GM12875 (cell line): ENCODE measurements around the gene IKZF1.

Experiments
- H3K4me3 ChIP-seq: one replicate; pipeline ENCODE4 v1.5.1; 2011; ENCODE audit warnings: low read depth, low read length, control low read depth
- TF ChIP-seq, protein P1 (sequence below): IDR thresholded peaks from 2 replicates; pipeline ENCODE4 v1.5.1; 2011; ENCODE audit warnings: low read depth, mild to moderate bottlenecking, control low read depth, inconsistent platforms, low read length, moderate library complexity, borderline replicate concordance; ENCODE audit not compliant: insufficient read depth

Gene IKZF1

DNA sequence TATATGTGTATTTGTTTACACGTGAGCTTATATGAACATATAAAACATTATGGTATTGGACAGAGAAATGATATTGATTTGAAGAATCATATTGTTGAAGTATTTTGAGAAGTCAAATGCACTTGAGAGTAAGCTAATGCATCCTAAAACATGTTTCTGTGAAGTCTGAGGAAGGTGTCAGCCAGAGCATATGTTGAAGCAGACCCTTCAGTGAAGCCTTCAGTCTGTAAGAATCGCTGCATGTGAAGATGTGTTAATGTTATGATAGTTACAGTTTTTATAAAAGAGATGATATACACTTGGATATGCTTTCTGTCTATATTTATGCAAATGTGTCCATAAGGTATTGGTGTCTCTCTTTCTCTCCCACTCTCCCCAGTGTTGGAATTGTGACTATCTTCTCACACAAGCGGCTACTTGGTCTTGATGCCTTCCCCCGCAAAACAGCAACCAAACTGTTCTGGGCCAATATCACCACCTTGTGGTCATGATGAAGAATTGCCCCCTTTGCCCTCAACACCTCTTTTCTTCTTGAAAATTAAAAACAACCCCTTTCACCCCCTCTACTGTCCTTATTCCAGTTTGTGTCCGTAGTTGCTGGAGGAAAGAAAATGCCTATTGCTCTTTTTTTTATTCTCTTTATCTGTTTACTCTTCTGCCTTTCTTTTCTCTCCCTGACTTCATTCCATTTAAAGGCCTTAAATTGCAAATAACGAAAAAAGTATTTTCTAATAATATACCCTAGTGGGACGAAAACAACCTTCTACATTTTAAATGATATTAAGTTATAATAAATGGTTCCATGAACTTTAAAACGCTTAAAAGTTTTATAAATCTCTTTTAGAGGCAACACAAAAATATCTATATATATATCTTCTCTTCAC, 64.9 kb downstream of the IKZF1 start:
- H3K4me3 ChIP-seq: no peak overlapping the region
- TF ChIP-seq, protein P1, sequence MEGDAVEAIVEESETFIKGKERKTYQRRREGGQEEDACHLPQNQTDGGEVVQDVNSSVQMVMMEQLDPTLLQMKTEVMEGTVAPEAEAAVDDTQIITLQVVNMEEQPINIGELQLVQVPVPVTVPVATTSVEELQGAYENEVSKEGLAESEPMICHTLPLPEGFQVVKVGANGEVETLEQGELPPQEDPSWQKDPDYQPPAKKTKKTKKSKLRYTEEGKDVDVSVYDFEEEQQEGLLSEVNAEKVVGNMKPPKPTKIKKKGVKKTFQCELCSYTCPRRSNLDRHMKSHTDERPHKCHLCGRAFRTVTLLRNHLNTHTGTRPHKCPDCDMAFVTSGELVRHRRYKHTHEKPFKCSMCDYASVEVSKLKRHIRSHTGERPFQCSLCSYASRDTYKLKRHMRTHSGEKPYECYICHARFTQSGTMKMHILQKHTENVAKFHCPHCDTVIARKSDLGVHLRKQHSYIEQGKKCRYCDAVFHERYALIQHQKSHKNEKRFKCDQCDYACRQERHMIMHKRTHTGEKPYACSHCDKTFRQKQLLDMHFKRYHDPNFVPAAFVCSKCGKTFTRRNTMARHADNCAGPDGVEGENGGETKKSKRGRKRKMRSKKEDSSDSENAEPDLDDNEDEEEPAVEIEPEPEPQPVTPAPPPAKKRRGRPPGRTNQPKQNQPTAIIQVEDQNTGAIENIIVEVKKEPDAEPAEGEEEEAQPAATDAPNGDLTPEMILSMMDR: peak; percentile 67

DNA sequence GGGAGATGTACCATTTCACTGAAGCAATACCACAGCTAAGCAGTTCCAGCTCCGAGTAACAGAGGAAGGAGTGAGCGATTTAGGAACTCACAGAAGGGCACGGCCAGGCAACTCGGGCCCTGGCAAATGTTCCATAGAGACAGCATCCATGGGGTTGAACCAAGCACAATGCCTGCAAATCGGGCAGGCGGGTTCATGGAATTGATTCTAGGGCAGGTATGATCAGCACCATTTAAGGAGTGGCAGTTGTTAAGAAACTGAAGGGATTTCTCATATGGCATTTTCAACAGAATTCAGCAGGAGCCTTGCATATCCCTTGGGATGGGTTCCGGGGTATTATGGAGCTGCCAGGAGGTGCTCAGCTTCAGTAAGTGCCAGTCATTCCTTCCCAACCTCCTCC, 66.4 kb downstream of the IKZF1 start:
- TF ChIP-seq, protein P1: no peak
- no peak overlapping the region for H3K4me3 ChIP-seq

DNA sequence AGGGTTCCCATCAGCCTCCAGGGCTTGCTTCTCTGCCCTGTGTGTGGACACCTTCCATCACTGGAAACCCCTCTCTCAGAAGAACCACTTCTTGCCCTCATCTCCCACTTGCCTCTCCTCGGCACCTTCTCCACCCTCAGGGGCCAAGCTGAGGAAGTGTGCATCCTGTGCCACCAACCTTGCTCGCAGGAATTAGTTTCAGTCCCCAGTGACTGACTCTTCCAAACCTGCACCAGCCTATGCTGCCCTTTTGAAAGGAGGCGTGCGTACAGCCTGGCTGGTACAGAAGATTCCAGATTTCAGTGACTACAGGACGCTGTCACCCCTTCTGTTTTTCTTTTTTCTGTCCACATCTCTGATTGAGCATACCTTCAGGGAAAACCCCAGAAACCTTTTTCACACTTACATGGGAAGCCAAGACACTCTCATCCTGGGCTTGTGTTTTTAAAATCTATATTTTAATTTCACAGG, 67.1 kb downstream of the IKZF1 start:
- H3K4me3 ChIP-seq: no peak overlapping the region
- TF ChIP-seq, protein P1: no peak

DNA sequence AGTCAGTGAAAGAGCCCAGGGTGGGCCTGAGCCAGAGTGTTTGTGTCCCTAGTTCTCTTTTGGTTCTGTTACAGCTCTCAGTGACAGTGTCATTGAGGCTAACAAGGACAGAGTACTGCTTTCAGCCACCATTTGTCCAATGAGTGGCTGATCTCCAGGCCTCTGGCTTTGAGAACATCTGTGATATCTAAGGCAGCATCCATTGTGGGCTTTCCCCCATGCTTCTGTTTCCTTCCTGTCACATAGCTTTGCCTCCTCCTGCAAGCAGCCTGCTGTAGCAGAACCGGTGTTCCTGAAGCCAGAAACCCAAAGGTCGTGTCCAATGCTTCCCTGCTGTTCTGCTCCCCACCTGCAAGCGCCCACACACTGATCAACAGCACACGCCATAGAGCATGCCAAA, 68.4 kb downstream of the IKZF1 start:
- no peak overlapping the region for H3K4me3 ChIP-seq
- TF ChIP-seq, protein P1: no peak

DNA sequence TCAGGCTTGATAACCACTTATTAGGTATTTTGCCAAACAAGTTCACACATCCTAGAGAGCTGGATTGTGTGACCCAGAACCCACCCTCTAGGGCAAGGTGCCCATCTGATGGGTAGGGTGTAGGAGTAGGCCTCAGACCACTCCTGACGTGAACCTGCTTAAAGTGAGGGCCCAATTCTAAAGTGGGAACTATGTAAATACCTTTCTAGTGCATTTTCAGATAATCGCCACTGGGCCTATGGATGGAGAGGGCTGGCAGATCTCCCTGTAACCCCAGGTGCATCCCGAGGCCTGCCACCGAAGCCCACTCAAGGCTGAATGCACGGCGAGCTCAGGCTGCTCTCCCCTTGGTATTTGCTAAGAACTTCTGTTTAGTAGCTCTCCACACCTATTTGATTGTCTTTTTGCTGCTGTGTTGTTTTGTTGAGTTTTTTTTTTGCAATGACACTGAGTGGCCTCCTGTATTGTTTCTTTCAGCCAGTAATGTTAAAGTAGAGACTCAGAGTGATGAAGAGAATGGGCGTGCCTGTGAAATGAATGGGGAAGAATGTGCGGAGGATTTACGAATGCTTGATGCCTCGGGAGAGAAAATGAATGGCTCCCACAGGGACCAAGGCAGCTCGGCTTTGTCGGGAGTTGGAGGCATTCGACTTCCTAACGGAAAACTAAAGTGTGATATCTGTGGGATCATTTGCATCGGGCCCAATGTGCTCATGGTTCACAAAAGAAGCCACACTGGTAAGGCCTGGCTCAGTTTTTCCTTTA, 71.7 kb downstream of the IKZF1 start:
- no peak overlapping the region for H3K4me3 ChIP-seq
- TF ChIP-seq, protein P1: no peak

DNA sequence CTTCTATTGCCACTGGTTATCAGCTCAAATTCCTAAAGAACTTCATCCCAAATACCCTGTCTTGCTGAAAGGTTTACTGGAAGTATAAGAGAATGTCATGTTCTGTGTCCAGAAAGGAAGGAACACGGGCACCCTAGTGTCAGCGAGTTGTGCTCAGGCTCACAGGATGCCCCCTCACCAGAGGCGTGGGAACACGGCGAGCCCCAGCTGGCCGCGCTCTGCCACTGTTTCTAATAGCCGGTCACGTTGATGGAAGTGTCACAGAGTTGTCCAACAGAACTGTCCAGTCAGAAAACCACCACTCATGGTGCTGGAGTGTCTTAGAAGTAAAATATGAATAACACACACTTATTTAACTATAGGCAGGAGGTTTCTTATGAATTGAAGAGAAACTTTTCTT, 72.8 kb downstream of the IKZF1 start:
- no peak overlapping the region for H3K4me3 ChIP-seq
- TF ChIP-seq, protein P1: no peak
